K562 (cell line): ENCODE measurements around the gene CACNA1A. TPM values are rescaled to one million over a fixed set of nuclear protein-coding genes. Genes with fewer than 3 reads are reported as not detected.

Source experiments
- ADNP ChIP-seq: fragments of 200-800 bp; sonication (Bioruptor generic); IDR thresholded peaks from 2 replicates; pipeline ENCODE4 v1.6.1; 2016; ENCODE audit warnings: missing genetic modification characterization, missing compliant biosample characterization
- ARID3A ChIP-seq: IDR thresholded peaks from 2 replicates; pipeline ENCODE4 v1.6.1; 2012; ENCODE audit warnings: low read depth, low read length, improper control_type of control experiment, borderline replicate concordance
- CHCHD3 ChIP-seq: fragments of 250-450 bp; sonication (Bioruptor Pico); IDR thresholded peaks from 2 replicates; pipeline ENCODE4 v2.1.2; 2022; ENCODE audit warnings: mild to moderate bottlenecking
- CTBP1 ChIP-seq: fragments of 450-650 bp; IDR thresholded peaks from 2 replicates; pipeline ENCODE4 v1.6.1; 2016; ENCODE audit warnings: borderline replicate concordance
- E2F1 ChIP-seq: sonication (generic); formaldehyde crosslinking; IDR thresholded peaks from 2 replicates; pipeline ENCODE4 v1.8.1; 2023; ENCODE audit warnings: mild to moderate bottlenecking, missing genetic modification reagents, moderate library complexity
- HLTF ChIP-seq: fragments of 450-650 bp; IDR thresholded peaks from 2 replicates; pipeline ENCODE4 v1.6.1; 2016
- MCM7 ChIP-seq, 2 experiments: fragments of 450-650 bp; IDR thresholded peaks; 2 replicates each; pipeline ENCODE4 v1.6.1; 2016 to 2018
- NELFE ChIP-seq: IDR thresholded peaks from 2 replicates; pipeline ENCODE4 v1.6.1; 2011; ENCODE audit warnings: mild to moderate bottlenecking; ENCODE audit not compliant: insufficient read depth, insufficient read length
- PCBP1 ChIP-seq: fragments of 200-400 bp; formaldehyde crosslinking; IDR thresholded peaks from 2 replicates; pipeline ENCODE4 v1.6.1; 2018; ENCODE audit warnings: mild to moderate bottlenecking, low read depth, low read length; ENCODE audit not compliant: poor library complexity, severe bottlenecking
- RAD51 ChIP-seq: fragments of 450-650 bp; IDR thresholded peaks from 2 replicates; pipeline ENCODE4 v1.7.1; 2016; ENCODE audit warnings: low read depth, mild to moderate bottlenecking, borderline replicate concordance
- REST ChIP-seq, 2 experiments: fragments of 450-650 bp; formaldehyde crosslinking in 1 of 2; IDR thresholded peaks; 2 replicates each; pipeline versions ENCODE4 v1.4.0 to v1.6.1; 2014 to 2020; ENCODE audit warnings: mild to moderate bottlenecking in 2 of 2, borderline replicate concordance in 1 of 2, low read depth in 1 of 2
- RHOXF2B ChIP-seq: fragments of 250-450 bp; sonication (Bioruptor Pico); conservative IDR thresholded peaks from 2 replicates; pipeline ENCODE4 v1.5.1; 2021
- SFPQ ChIP-seq: fragments of 200-400 bp; formaldehyde crosslinking; IDR thresholded peaks from 2 replicates; pipeline ENCODE4 v1.6.1; 2017; ENCODE audit warnings: mild to moderate bottlenecking, low read depth, low read length, moderate library complexity
- SMARCE1 ChIP-seq: fragments of 450-650 bp; IDR thresholded peaks from 2 replicates; pipeline ENCODE4 v1.7.1; 2016; ENCODE audit warnings: mild to moderate bottlenecking
- TBL1XR1 ChIP-seq, 2 experiments: IDR thresholded peaks; 2 replicates each; pipeline ENCODE4 v1.6.1; 2012; ENCODE audit warnings: improper control_type of control experiment in 2 of 2, low read length in 2 of 2, mild to moderate bottlenecking in 1 of 2
- polyA plus RNA-seq, 8 experiments: library from polyadenylated mRNA; depleted of rRNA in 4 of 8; stranded (reverse) in 5 of 8; unstranded in 3 of 8; fragments of >200 nt; fragmentation: Nextera tagmentation in 2 of 8; fragmentation: Illumina TruSeq in 1 of 8; extraction: Ambion mirVana in 2 of 8; extraction: Trizol in 1 of 8; gene quantifications; 2 replicates each; pipeline versions ENCODE4 v1.2.1 to v1.2.3, GENCODE V29; 2011 to 2014; ENCODE audit warnings: inconsistent platforms in 1 of 8, missing spikeins in 1 of 8
- total RNA-seq, 7 experiments: library from RNA; depleted of rRNA in 6 of 7; stranded (reverse); fragments of >200 nt in 6 of 7; fragmentation: Illumina TruSeq in 2 of 7; extraction: Trizol in 2 of 7; gene quantifications; 2 replicates each; pipeline versions ENCODE4 v1.2.1 to v1.2.3, GENCODE V29; 2011 to 2021; ENCODE audit warnings: low replicate concordance in 1 of 7

The CACNA1A gene
- total and polyA plus RNA-seq, 9 of the 15 experiments (the other 6 are each of a cell fraction or from before 2014, with no cell fraction given) = 0.03 to 0.20 (median 0.09) TPM; not detected in 1

- TF ChIP-seq REST (IDR thresholded peaks at IDR 0.05; ENCODE audit: borderline replicate concordance) = peak; percentile 61; the same call in 1 of the 2 replicates
- TF ChIP-seq REST (CRISPR knock-in tag; IDR thresholded peaks at IDR 0.05; ENCODE audit: low read depth) = no peak
- TF ChIP-seq SFPQ = no peak
- peak; percentile 36; the same call in 1 of the 2 replicates for TF ChIP-seq HLTF
- 0 out of 4 replicates have a peak, but pooled peaks of 1 of the 2 experiments have one; percentile 18 for TF ChIP-seq TBL1XR1 (IDR thresholded peaks at IDR 0.05; ENCODE audit: low read length in 2 of 2)
- TF ChIP-seq ADNP = 0 out of 2 replicates have a peak, but pooled peaks have one; percentile 37
- TF ChIP-seq NELFE = no peak
- TF ChIP-seq CHCHD3 (CRISPR knock-in tag) = no peak
- TF ChIP-seq CTBP1 = 0 out of 2 replicates have a peak, but pooled peaks have one; percentile 25
- no peak for TF ChIP-seq PCBP1
- TF ChIP-seq ARID3A = peak; percentile 37; the same call in 1 of the 2 replicates
- no peak for TF ChIP-seq RAD51
- TF ChIP-seq E2F1 (CRISPR knock-in tag) = no peak
- TF ChIP-seq MCM7 (IDR thresholded peaks at IDR 0.05) = no peak
- TF ChIP-seq SMARCE1 = no peak
- no peak for TF ChIP-seq RHOXF2B (CRISPR knock-in tag)
Observed at GRCh38 chr19:13262450-13262849, 243.8 kb downstream of the CACNA1A start (continued).
